ENCODE measurements around the gene POLR3A.
A peak's percentile ranks its signal among the peaks of the same experiment; 100 is the strongest.

Gene POLR3A

GRCh38 chr10:78035933-78036583 lies 6.7 kb upstream of the POLR3A start:
- H3K4me3 ChIP-seq (ENCODE audit: low read depth, low read length), result no peak overlapping the region
- DNase-seq (ENCODE audit: low read depth), result no peak
- TF ChIP-seq CTCF (IDR thresholded peaks at IDR 0.05; ENCODE audit: low read depth, low read length, missing control alignments), result no peak
- in situ Hi-C loops (cut with HindIII; ENCODE audit: low sequenced_read_pairs), result no loop called here

- H3K4me3 ChIP-seq (ENCODE audit: low read depth, low read length), result peak overlapping the region; percentile 96
- no peak for DNase-seq (ENCODE audit: low read depth)
- in situ Hi-C loops (cut with HindIII; ENCODE audit: low sequenced_read_pairs), result no loop called here
- TF ChIP-seq CTCF (IDR thresholded peaks at IDR 0.05; ENCODE audit: low read depth, low read length, missing control alignments), result no peak
Measured at GRCh38 chr10:78035437-78035836, 6.1 kb upstream of the POLR3A start.

- no peak for TF ChIP-seq CTCF (IDR thresholded peaks at IDR 0.05; ENCODE audit: low read depth, low read length, missing control alignments)
- in situ Hi-C loops (cut with HindIII; ENCODE audit: low sequenced_read_pairs), result no loop called here
- no peak for DNase-seq (ENCODE audit: low read depth)
- peak overlapping the region; percentile 96 for H3K4me3 ChIP-seq (ENCODE audit: low read depth, low read length)
Measured at GRCh38 chr10:78035025-78035424, 5.7 kb upstream of the POLR3A start.

- peak within 1 kb of the TSS; percentile 96 for H3K4me3 ChIP-seq (ENCODE audit: low read depth, low read length)
- peak; percentile 96 for DNase-seq (ENCODE audit: low read depth)
- in situ Hi-C loops (cut with HindIII; ENCODE audit: low sequenced_read_pairs), result no loop called here
- TF ChIP-seq CTCF (IDR thresholded peaks at IDR 0.05; ENCODE audit: low read depth, low read length, missing control alignments), result no peak
Measured at GRCh38 chr10:78033637-78034470, 4.5 kb upstream of the POLR3A start, which contains the start of gene RPS24. TSS of gene RPS24 (plus strand) at chr10:78033863. CDS start at chr10:78033902, 39 bp downstream.

GRCh38 chr10:78033387-78033636 lies 4.0 kb upstream of the POLR3A start:
- no peak for TF ChIP-seq CTCF (IDR thresholded peaks at IDR 0.05; ENCODE audit: low read depth, low read length, missing control alignments)
- in situ Hi-C loops (cut with HindIII; ENCODE audit: low sequenced_read_pairs), result no loop called here
- DNase-seq (ENCODE audit: low read depth), result no peak
- peak overlapping the region; percentile 96 for H3K4me3 ChIP-seq (ENCODE audit: low read depth, low read length)

- no peak for DNase-seq (ENCODE audit: low read depth)
- in situ Hi-C loops (cut with HindIII; ENCODE audit: low sequenced_read_pairs), result no loop called here
- no peak for TF ChIP-seq CTCF (IDR thresholded peaks at IDR 0.05; ENCODE audit: low read depth, low read length, missing control alignments)
- H3K4me3 ChIP-seq (ENCODE audit: low read depth, low read length), result peak overlapping the region; percentile 92
Measured at GRCh38 chr10:78028438-78029268, 662 bp downstream of the POLR3A start.

Measured in astrocyte of the cerebellum (primary cell).